Measurements from ENCODE around the gene GOLGA8J.
"Not testable (repeated sequence)": the region's sequence is repeated elsewhere in the genome, so short reads cannot be mapped to it uniquely, and the experiment has no call there.

Gene GOLGA8J

GRCh38 chr15:30041868-30042267, 40.9 kb upstream of the GOLGA8J start:
- no peak overlapping the region for H2BK120ac ChIP-seq (ENCODE audit: low read depth, low read length)
- H4K5ac ChIP-seq (ENCODE audit: low read length) = no peak overlapping the region
- H3K27ac ChIP-seq (ENCODE audit: low read depth, low read length) = no peak overlapping the region
- no peak overlapping the region for H2BK15ac ChIP-seq (replicated peaks; ENCODE audit: low read depth)
- H3K79me2 ChIP-seq (ENCODE audit: control insufficient read depth, insufficient read depth, low read length) = no peaks in the 10 kb centered on the region
- H4K8ac ChIP-seq (ENCODE audit: low read depth, low read length) = no peak overlapping the region
- H3K79me1 ChIP-seq (ENCODE audit: low read length) = no peaks in the 10 kb centered on the region
- no peak overlapping the region for H3K23ac ChIP-seq (ENCODE audit: low read length)
- no peak overlapping the region for H2BK5ac ChIP-seq (ENCODE audit: low read length)
- no peak overlapping the region for H3K9ac ChIP-seq (ENCODE audit: low read length)
- no peak overlapping the region for H3K4ac ChIP-seq (ENCODE audit: low read depth, low read length)
- H3K56ac ChIP-seq (ENCODE audit: low read length) = no peak overlapping the region
- no peaks in the 10 kb centered on the region for H3K4me1 ChIP-seq (ENCODE audit: control insufficient read depth, low read depth, low read length)
- no peaks in the 10 kb centered on the region for H3K36me3 ChIP-seq (ENCODE audit: control insufficient read depth, insufficient read depth, low read length)
- H3K4me3 ChIP-seq (ENCODE audit: low read length) = no peak overlapping the region
- no peak overlapping the region for H2AK5ac ChIP-seq (ENCODE audit: low read length)
- no peak overlapping the region for H3K4me2 ChIP-seq (ENCODE audit: low read length)
- no peak for DNase-seq
- WGBS (ENCODE audit: extremely low coverage, insufficient coverage, low lambda C conversion rate) = no CpG with 5 or more reads among the region's 3 CpGs
- H3K27me3 ChIP-seq (ENCODE audit: insufficient read depth, low read length, poor library complexity) = no peaks in the 10 kb centered on the region
- no peak overlapping the region for H3K18ac ChIP-seq (ENCODE audit: low read length)

- Histone ChIP-seq H3K4me2 (ENCODE audit: low read length) (no peak overlapping the region), H3K18ac (ENCODE audit: low read length) (no peak overlapping the region), H3K79me1 (ENCODE audit: low read length) (no peaks in the 10 kb centered on the region), H3K9ac (ENCODE audit: low read length) (no peak overlapping the region), H2BK5ac (ENCODE audit: low read length) (no peak overlapping the region), H3K27me3 (ENCODE audit: insufficient read depth, low read length, poor library complexity) (no peaks in the 10 kb centered on the region), H3K36me3 (ENCODE audit: control insufficient read depth, insufficient read depth, low read length) (no peaks in the 10 kb centered on the region), H3K23ac (ENCODE audit: low read length) (no peak overlapping the region), H3K79me2 (ENCODE audit: control insufficient read depth, insufficient read depth, low read length) (no peaks in the 10 kb centered on the region), H2BK120ac (ENCODE audit: low read depth, low read length) (no peak overlapping the region), H2AK5ac (ENCODE audit: low read length) (no peak overlapping the region), H3K27ac (ENCODE audit: low read depth, low read length) (no peak overlapping the region), H3K4me1 (ENCODE audit: control insufficient read depth, low read depth, low read length) (no peaks in the 10 kb centered on the region), H3K4me3 (ENCODE audit: low read length) (no peak overlapping the region), H2BK15ac (replicated peaks; ENCODE audit: low read depth) (no peak overlapping the region), H3K4ac (ENCODE audit: low read depth, low read length) (no peak overlapping the region), H3K56ac (ENCODE audit: low read length) (no peak overlapping the region), H4K8ac (ENCODE audit: low read depth, low read length) (no peak overlapping the region), H4K5ac (ENCODE audit: low read length) (no peak overlapping the region)
- DNase-seq = no peak
- WGBS (ENCODE audit: extremely low coverage, insufficient coverage, low lambda C conversion rate) = no CpG with 5 or more reads among the region's 4 CpGs
Observed at GRCh38 chr15:30042556-30042955, 40.2 kb upstream of the GOLGA8J start.

GRCh38 chr15:30043211-30043655, 39.5 kb upstream of the GOLGA8J start:
- WGBS (ENCODE audit: extremely low coverage, insufficient coverage, low lambda C conversion rate) = no CpG with 5 or more reads among the region's 2 CpGs
- H3K4me1 ChIP-seq (ENCODE audit: control insufficient read depth, low read depth, low read length) = no peaks in the 10 kb centered on the region

GRCh38 chr15:30044377-30044776, 38.4 kb upstream of the GOLGA8J start:
- H2AK5ac ChIP-seq (ENCODE audit: low read length) = no peak overlapping the region
- DNase-seq = no peak
- H3K4ac ChIP-seq (ENCODE audit: low read depth, low read length) = no peak overlapping the region
- no peak overlapping the region for H2BK5ac ChIP-seq (ENCODE audit: low read length)
- H3K27me3 ChIP-seq (ENCODE audit: insufficient read depth, low read length, poor library complexity) = no peaks in the 10 kb centered on the region
- no peaks in the 10 kb centered on the region for H3K79me1 ChIP-seq (ENCODE audit: low read length)
- no peak overlapping the region for H3K56ac ChIP-seq (ENCODE audit: low read length)
- no peak overlapping the region for H3K4me3 ChIP-seq (ENCODE audit: low read length)
- H3K23ac ChIP-seq (ENCODE audit: low read length) = no peak overlapping the region
- H4K5ac ChIP-seq (ENCODE audit: low read length) = no peak overlapping the region
- H3K36me3 ChIP-seq (ENCODE audit: control insufficient read depth, insufficient read depth, low read length) = no peaks in the 10 kb centered on the region
- H3K9ac ChIP-seq (ENCODE audit: low read length) = no peak overlapping the region
- H3K79me2 ChIP-seq (ENCODE audit: control insufficient read depth, insufficient read depth, low read length) = no peaks in the 10 kb centered on the region
- no peak overlapping the region for H3K4me2 ChIP-seq (ENCODE audit: low read length)
- no peak overlapping the region for H3K18ac ChIP-seq (ENCODE audit: low read length)
- H2BK15ac ChIP-seq (replicated peaks; ENCODE audit: low read depth) = no peak overlapping the region
- H2BK120ac ChIP-seq (ENCODE audit: low read depth, low read length) = no peak overlapping the region
- no peak overlapping the region for H4K8ac ChIP-seq (ENCODE audit: low read depth, low read length)
- no peak overlapping the region for H3K27ac ChIP-seq (ENCODE audit: low read depth, low read length)
- H3K4me1 ChIP-seq (ENCODE audit: control insufficient read depth, low read depth, low read length) = no peaks in the 10 kb centered on the region
- no CpG with 5 or more reads among the region's 42 CpGs for WGBS (ENCODE audit: extremely low coverage, insufficient coverage, low lambda C conversion rate)

More at GRCh38 chr15:30043211-30043655, 39.5 kb upstream of the GOLGA8J start:
- no peaks in the 10 kb centered on the region for H3K79me1 ChIP-seq (ENCODE audit: low read length)
- H3K79me2 ChIP-seq (ENCODE audit: control insufficient read depth, insufficient read depth, low read length) = no peaks in the 10 kb centered on the region
- H3K9ac ChIP-seq (ENCODE audit: low read length) = no peak overlapping the region
- no peak overlapping the region for H3K4ac ChIP-seq (ENCODE audit: low read depth, low read length)
- no peaks in the 10 kb centered on the region for H3K36me3 ChIP-seq (ENCODE audit: control insufficient read depth, insufficient read depth, low read length)
- H4K8ac ChIP-seq (ENCODE audit: low read depth, low read length) = no peak overlapping the region
- H3K56ac ChIP-seq (ENCODE audit: low read length) = no peak overlapping the region
- H2BK120ac ChIP-seq (ENCODE audit: low read depth, low read length) = no peak overlapping the region
- H2BK15ac ChIP-seq (replicated peaks; ENCODE audit: low read depth) = no peak overlapping the region
- no peak overlapping the region for H3K23ac ChIP-seq (ENCODE audit: low read length)
- H3K27me3 ChIP-seq (ENCODE audit: insufficient read depth, low read length, poor library complexity) = no peaks in the 10 kb centered on the region
- DNase-seq = no peak
- no peak overlapping the region for H3K4me3 ChIP-seq (ENCODE audit: low read length)
- no peak overlapping the region for H3K18ac ChIP-seq (ENCODE audit: low read length)
- no peak overlapping the region for H2AK5ac ChIP-seq (ENCODE audit: low read length)
- no peak overlapping the region for H3K27ac ChIP-seq (ENCODE audit: low read depth, low read length)
- H4K5ac ChIP-seq (ENCODE audit: low read length) = no peak overlapping the region
- no peak overlapping the region for H2BK5ac ChIP-seq (ENCODE audit: low read length)
- no peak overlapping the region for H3K4me2 ChIP-seq (ENCODE audit: low read length)

GRCh38 chr15:30044826-30045225, 37.9 kb upstream of the GOLGA8J start:
- not testable (repeated sequence) for H3K4ac ChIP-seq (ENCODE audit: low read depth, low read length); H3K9ac ChIP-seq (ENCODE audit: low read length); H3K27me3 ChIP-seq (ENCODE audit: insufficient read depth, low read length, poor library complexity); H2BK15ac ChIP-seq (replicated peaks; ENCODE audit: low read depth); H3K4me1 ChIP-seq (ENCODE audit: control insufficient read depth, low read depth, low read length); H3K56ac ChIP-seq (ENCODE audit: low read length); H4K8ac ChIP-seq (ENCODE audit: low read depth, low read length); H4K5ac ChIP-seq (ENCODE audit: low read length); H3K79me2 ChIP-seq (ENCODE audit: control insufficient read depth, insufficient read depth, low read length); H3K4me3 ChIP-seq (ENCODE audit: low read length); H2AK5ac ChIP-seq (ENCODE audit: low read length); H3K27ac ChIP-seq (ENCODE audit: low read depth, low read length); H3K4me2 ChIP-seq (ENCODE audit: low read length); H3K36me3 ChIP-seq (ENCODE audit: control insufficient read depth, insufficient read depth, low read length); H3K79me1 ChIP-seq (ENCODE audit: low read length); H2BK5ac ChIP-seq (ENCODE audit: low read length); H2BK120ac ChIP-seq (ENCODE audit: low read depth, low read length); DNase-seq; H3K23ac ChIP-seq (ENCODE audit: low read length); H3K18ac ChIP-seq (ENCODE audit: low read length)
- no CpG with 5 or more reads among the region's 22 CpGs for WGBS (ENCODE audit: extremely low coverage, insufficient coverage, low lambda C conversion rate)

GRCh38 chr15:30045248-30046041, 37.3 kb upstream of the GOLGA8J start:
- H3K4me3 ChIP-seq (ENCODE audit: low read length); H2BK15ac ChIP-seq (replicated peaks; ENCODE audit: low read depth); H2BK120ac ChIP-seq (ENCODE audit: low read depth, low read length); H3K18ac ChIP-seq (ENCODE audit: low read length); H3K27ac ChIP-seq (ENCODE audit: low read depth, low read length); H4K5ac ChIP-seq (ENCODE audit: low read length); H3K79me1 ChIP-seq (ENCODE audit: low read length); H3K36me3 ChIP-seq (ENCODE audit: control insufficient read depth, insufficient read depth, low read length); H3K79me2 ChIP-seq (ENCODE audit: control insufficient read depth, insufficient read depth, low read length); H3K9ac ChIP-seq (ENCODE audit: low read length); H3K4ac ChIP-seq (ENCODE audit: low read depth, low read length); H3K27me3 ChIP-seq (ENCODE audit: insufficient read depth, low read length, poor library complexity); H3K4me1 ChIP-seq (ENCODE audit: control insufficient read depth, low read depth, low read length); H2AK5ac ChIP-seq (ENCODE audit: low read length); H3K4me2 ChIP-seq (ENCODE audit: low read length); H4K8ac ChIP-seq (ENCODE audit: low read depth, low read length); H3K23ac ChIP-seq (ENCODE audit: low read length); H3K56ac ChIP-seq (ENCODE audit: low read length); H2BK5ac ChIP-seq (ENCODE audit: low read length): not testable (repeated sequence)
- no CpG with 5 or more reads among the region's 26 CpGs for WGBS (ENCODE audit: extremely low coverage, insufficient coverage, low lambda C conversion rate)
- DNase-seq = peak; percentile 46

Measured in mesendoderm (in vitro differentiated cells).